Endometrium (tissue), 2 donors: ENCODE results near the gene EP400.

Experiments used
- FAIRE-seq: peaks from 2 replicates; lab custom pipeline; 2012; peaks lifted over from hg19 to GRCh38; lab: Jason Lieb, UNC
- donor health status: control.
- donor health status: control.

The EP400 gene

DNA sequence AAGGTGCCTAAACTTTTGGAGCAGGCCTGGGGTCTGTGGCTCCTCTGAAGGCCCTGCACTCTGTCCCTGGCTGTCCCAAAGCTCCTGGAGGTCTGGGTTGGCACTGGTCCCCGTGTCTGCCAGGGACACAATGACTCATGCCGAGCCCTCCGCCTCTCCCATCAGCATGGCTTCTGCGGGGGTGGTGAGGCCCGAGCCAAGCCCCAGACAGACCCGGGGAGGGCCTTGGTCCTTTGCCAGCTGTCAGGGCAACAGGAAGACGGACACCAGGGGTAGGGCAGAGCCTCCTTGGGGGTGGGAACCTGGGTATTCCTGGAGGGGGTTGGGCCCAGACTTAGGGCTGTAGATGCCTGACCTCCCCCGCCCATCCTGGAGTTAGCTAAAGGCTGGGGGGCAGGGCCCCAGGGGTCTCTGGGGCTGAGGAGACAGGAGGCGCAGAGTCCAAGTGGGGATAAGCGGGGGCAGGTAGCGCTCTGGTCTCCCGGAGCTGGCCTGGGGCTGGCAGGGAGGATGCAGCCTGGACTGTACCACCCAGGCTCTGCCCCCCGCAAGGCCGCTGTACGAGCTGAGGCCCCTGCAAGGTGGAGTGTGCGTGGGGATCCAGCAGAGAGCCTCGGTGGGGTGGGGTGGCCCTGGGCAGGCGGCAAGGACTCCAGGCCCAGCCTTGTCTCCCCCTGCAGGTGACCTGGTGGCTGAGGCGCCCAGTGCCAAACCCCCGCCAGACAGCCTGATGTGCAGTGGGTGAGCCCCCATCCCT, 37.0 kb upstream of the EP400 start:
- no peak for FAIRE-seq

DNA sequence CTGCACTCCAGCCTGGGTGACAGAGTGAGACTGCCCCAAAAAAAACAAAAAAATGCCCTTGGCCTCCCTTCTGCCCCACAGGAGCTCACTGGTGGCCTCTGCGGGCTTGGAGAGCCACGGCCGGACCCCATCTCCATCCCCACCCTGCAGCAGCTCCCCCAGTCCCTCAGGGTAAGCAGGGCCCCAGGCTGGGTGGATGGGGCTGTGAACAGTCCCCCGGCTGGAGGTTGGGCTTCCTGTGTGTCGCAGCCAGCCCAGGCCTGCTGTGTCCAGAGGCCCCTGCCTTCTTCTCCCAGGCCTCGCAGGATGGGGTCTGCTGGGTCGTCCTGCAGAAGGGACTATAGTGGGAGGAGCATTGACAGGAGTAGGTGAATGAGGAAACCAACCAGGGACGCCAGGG, 36.1 kb upstream of the EP400 start:
- no peak for FAIRE-seq

DNA sequence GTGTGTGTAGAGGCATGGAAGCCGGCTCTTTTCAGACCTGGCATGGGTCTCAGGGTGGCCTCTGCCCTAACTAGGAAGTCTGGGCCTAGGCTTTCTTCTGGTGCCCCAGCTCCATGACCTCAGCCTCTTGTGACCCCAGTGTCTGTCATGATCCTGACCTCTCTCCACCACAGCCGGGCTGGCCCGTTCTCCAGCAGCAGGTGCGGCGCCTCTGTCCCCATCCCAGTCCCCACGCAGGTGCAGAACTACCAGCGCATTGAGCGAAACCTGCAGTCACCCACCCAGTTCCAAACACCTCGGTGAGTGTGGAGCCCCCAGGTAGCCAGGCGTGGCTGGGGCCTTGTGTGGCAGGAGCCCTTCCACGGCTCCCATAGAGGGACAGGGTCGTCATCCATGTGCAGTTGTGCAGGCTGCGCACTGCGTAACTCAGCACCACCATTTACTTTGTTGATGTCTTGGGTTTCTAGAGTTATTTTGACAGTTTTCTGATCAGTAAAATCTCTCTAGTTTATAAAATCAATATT, 35.5 kb upstream of the EP400 start:
- no peak for FAIRE-seq

DNA sequence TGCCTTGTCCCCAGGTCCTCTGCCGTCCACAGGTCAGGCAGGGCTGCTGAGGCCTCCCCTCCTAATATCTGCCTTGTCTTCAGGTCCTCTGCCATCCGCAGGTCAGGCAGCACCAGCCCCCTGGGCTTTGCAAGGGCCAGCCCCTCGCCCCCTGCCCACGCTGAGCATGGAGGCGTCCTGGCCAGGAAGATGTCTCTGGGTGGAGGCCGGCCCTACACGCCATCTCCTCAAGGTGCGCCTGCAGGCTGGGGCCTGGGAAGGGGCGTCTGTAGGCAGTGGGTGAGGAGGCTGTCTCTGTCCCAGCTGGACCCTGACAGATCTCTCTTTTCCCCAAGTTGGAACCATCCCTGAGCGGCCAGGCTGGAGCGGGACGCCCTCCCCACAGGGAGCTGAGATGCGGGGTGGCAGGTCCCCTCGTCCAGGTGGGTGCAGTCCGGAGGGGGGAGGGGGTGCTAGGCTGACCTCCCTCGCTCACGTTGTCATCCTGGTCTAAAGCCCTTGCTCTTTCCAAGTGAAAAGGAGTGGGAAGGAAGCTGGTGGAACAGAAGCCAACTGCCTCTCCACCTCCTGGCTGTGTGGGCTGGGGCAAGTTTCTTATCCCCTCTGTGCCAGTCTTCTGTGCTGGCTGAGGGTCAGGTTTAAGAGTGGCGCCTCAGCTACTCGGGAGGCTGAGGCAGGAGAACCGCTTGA, 34.6 kb upstream of the EP400 start:
- FAIRE-seq, result no peak

DNA sequence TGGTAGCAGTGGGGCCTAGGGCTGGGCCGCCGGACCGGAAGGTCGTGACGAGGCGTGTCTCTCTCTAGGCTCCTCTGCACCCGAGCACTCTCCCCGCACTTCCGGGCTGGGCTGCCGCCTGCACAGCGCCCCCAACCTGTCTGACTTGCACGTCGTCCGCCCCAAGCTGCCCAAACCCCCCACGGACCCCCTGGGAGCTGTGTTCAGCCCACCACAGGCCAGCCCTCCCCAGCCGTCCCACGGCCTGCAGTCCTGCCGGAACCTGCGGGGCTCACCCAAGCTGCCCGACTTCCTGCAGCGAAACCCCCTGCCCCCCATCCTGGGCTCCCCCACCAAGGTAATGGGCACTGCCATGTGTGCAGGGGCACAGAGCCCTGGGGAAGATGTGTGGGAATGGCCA, 33.9 kb upstream of the EP400 start:
- no peak for FAIRE-seq

DNA sequence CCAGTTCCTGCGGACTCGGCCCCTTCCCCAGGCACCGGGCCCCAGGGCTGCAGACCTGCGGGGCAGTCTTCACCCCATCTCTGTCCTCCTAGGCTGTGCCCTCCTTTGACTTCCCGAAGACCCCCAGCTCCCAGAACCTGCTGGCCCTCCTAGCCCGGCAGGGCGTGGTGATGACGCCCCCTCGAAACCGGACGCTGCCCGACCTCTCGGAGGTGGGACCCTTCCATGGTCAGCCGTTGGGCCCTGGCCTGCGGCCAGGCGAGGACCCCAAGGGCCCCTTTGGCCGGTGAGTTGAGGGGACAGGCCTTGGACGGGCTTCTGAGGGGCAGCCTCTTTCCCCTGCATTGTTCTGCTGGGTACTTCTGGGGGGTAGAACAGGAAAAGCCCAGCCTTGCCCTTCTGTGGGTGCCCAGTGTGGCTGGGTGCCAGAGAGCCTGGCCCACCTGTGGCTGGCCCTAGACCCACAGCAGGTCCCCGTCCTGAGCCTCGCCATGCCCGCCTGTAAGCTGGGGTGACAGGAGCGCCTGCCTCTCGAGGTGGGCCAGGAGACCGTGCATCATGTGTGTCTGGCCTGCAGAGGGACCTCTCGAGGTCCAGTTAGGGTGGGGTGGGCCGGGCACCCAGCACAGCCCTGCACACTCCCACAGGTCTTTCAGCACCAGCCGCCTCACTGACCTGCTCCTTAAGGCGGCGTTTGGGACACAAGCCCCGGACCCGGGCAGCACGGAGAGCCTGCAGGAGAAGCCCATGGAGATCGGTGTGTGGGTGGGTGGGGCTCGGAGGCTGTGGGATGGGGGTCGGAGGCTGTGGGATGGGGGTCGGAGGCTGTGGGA, 33.2 kb upstream of the EP400 start:
- FAIRE-seq, result no peak

DNA sequence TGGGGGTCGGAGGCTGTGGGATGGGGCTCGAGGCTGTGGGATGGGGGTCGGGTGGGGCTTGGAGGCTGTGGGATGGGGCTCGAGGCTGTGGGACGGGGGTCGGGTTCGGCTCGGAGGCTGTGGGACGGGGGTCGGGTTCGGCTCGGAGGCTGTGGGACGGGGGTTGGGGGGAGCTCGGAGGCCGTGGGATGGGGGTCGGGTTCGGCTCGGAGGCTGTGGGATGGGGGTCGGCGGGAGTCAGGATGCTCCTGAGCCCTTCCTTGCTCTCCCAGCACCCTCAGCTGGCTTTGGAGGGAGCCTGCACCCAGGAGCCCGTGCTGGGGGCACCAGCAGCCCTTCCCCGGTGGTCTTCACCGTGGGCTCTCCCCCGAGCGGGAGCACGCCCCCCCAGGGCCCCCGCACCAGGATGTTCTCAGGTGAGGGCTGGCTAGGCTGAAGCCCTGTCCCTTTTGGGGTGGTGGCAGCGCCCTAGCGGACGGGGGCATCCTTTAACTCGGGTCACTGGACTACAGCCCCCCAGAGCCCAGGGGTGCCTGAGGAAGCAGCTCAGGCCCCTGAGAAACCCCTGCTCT, 32.5 kb upstream of the EP400 start:
- FAIRE-seq, result no peak

DNA sequence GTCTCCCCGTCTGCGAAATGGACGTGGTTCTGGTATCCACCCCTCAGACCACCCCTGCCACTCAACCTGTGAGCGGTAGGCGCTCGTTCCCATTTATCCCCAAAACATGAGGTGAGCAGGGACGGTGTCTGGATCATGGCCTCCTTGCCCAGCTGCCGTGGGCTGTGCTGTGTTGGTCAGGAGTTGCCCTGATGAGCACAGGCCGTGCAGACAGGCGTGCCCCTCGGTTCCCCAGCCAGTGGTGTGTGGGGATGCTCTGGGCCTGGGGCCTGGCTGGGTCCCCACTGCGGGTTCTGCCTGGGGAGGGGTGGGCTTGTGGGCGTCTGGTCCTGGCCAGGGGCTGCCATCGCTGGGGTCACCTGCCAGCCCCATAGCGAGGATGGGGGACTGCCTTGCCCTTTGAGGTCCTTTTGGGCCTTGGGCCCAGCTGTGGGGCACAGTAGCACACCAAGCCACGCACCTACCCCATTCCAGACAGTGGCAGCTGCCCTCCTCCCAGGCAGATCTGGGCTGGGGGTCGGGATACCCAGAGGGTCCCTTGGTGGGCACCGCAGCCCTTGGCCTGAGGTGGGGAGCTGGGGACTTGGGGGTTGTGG, 31.9 kb upstream of the EP400 start:
- no peak for FAIRE-seq

DNA sequence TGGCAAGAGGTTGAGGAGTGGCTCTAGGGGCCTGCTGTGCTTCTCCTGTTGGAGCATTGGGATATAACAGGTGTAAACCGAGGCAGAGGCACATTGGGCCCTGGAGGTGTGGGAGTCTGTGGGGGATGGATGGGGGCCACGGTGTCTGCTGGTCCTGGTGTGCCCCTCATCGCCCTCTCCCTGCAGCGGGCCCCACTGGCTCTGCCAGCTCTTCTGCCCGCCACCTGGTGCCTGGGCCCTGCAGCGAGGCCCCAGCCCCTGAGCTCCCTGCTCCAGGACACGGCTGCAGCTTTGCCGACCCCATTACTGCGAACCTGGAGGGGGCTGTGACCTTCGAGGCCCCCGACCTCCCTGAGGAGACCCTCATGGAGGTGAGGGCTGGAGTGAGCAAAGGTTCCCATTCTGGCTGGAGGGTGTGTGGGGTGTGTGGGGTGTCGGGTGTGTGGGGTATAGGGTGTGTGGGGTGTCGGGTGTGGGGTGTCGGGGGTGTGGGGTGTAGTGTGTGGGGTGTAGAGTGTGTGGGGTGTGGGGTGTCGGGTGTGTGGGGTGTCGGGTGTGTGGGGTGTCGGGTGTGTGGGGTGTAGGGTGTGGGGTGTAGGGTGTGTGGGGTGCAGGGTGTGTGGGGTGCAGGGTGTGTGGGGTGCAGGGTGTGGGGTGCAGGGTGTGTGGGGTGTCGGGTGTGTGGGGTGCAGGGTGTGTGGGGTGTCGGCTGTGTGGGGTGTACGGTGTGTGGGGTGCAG, 31.3 kb upstream of the EP400 start:
- FAIRE-seq, result no peak

DNA sequence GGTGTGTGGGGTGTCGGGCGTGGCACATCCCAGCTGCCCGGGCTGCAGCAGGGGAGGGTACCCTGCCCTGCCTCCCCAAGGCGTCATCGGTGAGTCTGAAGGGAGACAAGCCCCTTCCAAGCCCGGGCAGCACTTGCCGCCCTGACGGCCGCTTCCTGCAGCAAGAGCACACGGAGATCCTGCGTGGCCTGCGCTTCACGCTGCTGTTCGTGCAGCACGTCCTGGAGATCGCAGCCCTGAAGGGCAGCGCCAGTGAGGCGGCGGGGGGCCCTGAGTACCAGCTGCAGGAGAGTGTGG, 30.7 kb upstream of the EP400 start:
- no peak for FAIRE-seq

DNA sequence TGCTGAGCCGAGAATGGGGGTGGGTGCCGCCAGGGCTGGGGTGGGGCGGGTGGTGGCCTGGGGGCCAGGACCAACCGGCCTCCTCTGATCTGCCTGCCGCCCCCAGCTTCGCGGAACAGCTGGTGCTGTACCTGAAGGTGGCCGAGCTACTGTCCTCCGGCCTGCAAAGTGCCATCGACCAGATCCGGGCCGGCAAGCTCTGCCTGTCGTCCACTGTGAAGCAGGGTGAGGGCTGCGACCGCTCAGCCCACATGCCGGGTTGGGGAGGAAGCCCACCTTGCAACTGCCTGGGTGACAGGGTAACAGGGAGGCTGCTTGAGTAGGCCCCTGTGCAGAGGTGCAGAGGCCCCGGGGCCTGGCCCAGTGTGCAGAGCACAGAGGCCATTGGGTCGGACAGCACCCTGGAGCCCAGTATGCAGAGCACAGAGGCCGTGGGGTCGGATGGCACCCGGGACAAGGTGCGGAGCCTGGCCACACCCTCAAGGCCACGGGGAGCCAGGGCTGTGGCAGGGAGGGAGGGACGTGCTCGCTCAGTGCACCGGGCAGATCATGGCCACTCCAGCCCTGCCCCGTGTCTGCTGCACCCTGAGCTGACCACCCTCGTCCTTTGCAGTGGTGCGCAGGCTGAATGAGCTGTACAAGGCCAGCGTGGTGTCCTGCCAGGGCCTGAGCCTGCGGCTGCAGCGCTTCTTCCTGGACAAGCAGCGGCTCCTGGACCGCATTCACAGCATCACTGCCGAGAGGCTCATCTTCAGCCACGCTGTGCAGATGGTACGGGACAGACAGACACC, 30.2 kb upstream of the EP400 start:
- no peak for FAIRE-seq

DNA sequence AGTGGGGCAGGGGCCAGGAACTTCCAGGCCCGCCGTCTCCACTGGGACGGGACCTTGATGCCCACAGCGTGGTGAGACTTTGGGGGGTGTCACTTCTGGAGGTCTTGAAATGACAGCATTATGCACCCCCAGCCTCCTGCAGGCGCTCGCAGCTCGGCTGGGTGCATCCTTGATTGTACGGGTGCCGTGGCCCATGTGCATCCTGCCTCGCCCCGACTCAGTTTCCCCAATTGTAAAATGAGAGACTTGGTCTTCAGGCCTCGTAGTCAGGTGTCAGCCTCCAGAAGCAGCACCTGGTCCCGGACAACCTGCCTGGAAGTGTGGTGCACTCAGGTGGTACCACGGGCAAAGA, 29.6 kb upstream of the EP400 start:
- FAIRE-seq, result no peak

DNA sequence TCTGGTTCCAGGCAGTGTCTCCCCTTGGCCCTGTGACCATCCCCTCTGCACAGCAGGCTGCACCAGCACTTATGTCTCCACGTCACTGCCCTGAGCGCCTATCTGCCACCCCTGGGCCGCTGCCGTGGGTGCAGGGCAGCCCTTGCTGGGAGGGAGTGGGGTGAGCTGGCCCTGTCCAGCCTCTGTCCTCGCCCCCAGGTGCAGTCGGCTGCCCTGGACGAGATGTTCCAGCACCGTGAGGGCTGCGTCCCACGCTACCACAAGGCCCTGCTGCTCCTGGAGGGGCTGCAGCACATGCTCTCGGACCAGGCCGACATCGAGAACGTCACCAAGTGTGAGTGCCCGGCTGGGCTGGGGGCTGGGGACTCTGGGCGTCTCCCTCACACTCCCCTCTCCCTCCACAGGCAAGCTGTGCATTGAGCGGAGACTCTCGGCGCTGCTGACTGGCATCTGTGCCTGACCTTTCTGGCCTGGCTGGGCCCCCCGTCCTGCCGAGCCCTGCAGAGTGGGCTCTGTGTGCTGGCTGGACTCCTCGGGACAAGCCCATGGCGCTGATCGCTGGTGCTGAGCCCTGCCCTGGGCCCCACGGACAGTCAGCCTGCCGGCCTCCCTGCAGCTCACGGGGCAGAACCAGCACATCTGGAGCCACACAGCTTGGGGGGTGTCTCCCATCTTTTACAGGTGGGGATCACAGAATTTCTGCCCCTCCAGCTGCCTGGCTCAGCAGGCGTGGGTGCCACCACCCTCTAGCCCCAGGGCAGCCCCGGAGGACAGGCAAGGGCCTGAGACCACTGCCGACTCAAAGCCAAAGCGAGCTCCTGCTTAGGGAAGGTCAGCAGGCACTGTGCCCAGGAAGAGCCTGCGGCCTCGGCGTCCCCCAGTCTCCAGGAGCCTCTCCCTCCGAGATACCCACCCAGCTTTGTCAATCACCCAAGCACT, 28.6 kb upstream of the EP400 start:
- no peak for FAIRE-seq

DNA sequence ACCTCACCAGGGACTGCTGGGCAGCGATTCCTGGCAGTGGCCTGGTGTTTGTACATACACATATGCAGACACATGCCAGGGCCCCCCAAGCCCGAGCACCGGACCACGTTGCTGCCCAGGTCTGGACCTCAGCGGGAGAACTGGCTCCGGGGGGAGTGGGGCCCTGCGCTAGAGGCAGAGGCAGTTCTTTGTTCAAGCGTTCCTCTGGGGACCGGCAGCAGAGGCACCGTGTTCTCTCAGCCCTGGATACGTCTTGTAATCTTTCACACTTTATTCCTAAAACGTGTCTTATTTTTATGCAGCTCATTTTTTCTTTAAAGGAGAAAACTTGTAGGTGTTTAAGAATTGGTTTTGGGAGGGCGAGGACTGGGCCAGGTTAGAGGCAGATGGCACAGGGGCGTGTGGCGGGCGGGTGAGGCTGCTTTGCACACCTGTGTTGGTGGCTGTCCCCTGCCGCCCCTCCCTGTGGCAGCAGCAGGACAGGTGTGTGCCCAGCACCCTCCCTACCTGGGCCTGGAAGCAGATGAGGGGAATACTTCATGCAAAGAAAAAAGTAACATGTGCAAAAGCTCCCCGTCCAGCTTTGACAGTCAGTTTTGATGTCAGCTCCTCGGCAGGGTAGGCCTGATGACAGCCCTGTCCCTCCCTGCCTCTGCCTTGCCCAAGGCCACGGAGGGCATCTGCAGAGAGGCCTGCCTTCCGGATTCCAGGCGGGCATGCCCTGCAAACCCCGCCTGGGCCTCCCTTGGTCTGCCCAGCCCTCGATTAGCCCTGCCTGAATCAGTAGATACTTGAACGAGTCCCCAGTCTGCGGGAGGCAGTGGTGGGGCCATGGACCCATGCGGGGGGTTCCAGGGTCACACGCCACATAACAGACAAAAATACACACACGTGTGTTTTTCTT, 27.6 kb upstream of the EP400 start:
- FAIRE-seq, result no peak

DNA sequence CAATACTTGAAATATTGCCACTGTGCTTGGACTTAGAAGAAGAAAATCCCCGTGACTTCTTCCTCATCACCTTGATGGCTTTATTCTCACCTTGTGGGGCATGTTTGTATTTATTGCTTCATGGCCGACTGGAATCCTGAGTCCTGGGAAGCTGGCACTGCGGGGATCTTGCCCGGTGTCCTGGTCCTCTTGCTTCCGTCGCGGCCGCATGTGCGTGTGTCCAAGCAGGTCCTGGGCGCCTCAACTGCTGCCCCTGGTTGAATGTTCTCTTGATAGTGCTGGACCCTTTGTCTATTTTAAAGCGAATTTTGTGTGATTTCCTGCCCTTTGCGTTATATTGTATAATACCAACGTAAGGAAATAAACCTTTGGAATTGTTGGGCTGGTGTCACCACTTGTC, 27.0 kb upstream of the EP400 start:
- no peak for FAIRE-seq

DNA sequence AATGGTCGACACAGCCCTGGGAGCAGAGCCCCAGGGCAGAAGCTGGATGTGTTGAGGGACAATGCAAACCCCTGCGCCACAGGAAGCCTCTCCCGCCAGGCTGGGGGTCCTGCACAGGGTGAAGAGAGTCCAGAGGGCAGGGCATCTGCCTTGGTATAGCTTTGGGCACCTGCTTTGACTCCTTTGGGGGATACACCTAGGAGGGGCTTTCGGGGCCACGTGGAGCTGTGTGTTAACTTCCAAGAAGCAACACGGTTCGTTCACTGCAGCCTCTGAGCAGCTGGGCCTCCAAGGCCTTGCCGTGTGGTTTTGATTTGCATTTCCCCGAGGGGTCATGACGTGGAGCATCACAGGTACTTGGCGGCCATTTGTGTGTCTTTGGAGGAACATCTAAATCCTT, 26.5 kb upstream of the EP400 start:
- FAIRE-seq, result no peak

DNA sequence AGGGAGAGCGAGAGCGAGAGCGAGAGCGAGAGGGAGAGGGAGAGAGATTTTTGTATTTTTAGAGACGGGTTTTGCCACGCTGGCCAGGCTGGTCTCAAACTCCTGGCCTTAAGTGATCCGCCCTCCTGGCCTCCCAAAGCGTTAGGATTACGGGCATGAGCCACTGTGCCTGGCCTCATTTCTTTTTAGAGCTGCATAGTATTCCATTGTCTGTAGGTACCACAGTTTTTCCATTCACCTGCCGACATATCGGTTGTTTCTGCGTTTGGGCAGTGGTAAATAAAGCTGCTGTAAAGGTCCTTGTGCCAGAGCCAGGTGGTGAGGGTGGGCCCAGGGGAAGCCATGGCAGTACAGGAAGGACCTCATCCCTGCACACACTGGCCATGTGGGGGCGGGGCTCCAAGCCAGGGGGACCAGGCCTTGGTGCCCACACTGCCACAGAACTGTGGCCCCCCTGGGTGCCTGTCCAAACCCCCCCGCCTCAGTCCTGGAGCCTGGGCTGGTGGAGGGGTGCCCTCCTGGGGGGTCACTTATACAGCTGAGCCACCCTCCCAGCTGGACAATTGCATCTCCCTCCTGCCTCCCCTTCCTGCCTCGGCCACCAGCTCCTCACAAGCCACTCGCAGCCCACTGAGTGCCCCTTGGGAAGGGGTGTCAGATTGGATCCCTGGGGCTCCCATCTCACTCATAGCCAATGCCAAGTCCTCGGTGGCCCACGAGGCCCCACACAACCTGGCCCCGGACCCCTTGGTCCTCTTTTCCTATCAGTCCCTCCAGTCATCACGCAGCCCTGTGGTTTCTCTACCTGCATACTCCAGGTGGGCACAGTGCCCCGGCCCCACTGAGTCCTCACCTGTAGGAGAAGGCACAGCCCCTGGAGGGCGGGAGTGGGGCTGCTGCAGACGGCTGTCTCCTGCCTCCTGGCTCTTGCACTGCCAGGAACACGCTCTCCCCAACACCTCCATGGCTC, 22.3 kb upstream of the EP400 start:
- no peak for FAIRE-seq
